Raji (cell line): ENCODE data around the gene FOXJ1.

Experiments used
- POLR2A ChIP-seq: IDR thresholded peaks from 2 replicates; pipeline ENCODE4 v1.6.1; 2011; ENCODE audit warnings: low read depth, low read length, control low read depth; ENCODE audit not compliant: insufficient read depth

Gene FOXJ1

GRCh38 chr17:76166906-76167305, 25.9 kb upstream of the FOXJ1 start:
- no peak for TF ChIP-seq POLR2A

GRCh38 chr17:76166168-76166567, 25.1 kb upstream of the FOXJ1 start:
- TF ChIP-seq POLR2A = no peak

- TF ChIP-seq POLR2A = no peak
Observed at GRCh38 chr17:76164331-76164730, 23.3 kb upstream of the FOXJ1 start.

- TF ChIP-seq POLR2A = no peak
Observed at GRCh38 chr17:76163919-76164318, 22.9 kb upstream of the FOXJ1 start.

GRCh38 chr17:76161619-76162266, 20.7 kb upstream of the FOXJ1 start:
- no peak for TF ChIP-seq POLR2A

GRCh38 chr17:76160896-76161528, 20.0 kb upstream of the FOXJ1 start:
- TF ChIP-seq POLR2A = no peak

GRCh38 chr17:76159157-76159556, 18.1 kb upstream of the FOXJ1 start:
- TF ChIP-seq POLR2A = no peak

GRCh38 chr17:76157759-76158158, 16.7 kb upstream of the FOXJ1 start:
- no peak for TF ChIP-seq POLR2A

- no peak for TF ChIP-seq POLR2A
Observed at GRCh38 chr17:76156662-76156991, 15.6 kb upstream of the FOXJ1 start.

- no peak for TF ChIP-seq POLR2A
Observed at GRCh38 chr17:76155988-76156661, 15.1 kb upstream of the FOXJ1 start.

GRCh38 chr17:76154936-76155845, 14.1 kb upstream of the FOXJ1 start:
- TF ChIP-seq POLR2A = no peak

GRCh38 chr17:76154292-76154691, 13.2 kb upstream of the FOXJ1 start:
- TF ChIP-seq POLR2A = no peak

GRCh38 chr17:76153640-76154039, 12.6 kb upstream of the FOXJ1 start:
- no peak for TF ChIP-seq POLR2A

- no peak for TF ChIP-seq POLR2A
Observed at GRCh38 chr17:76153202-76153601, 12.2 kb upstream of the FOXJ1 start.

- TF ChIP-seq POLR2A = no peak
Observed at GRCh38 chr17:76152591-76152990, 11.5 kb upstream of the FOXJ1 start.
